ENCODE results near the gene PUM1. TPM values are rescaled to one million over a fixed set of nuclear protein-coding genes. Genes with fewer than 3 reads are reported as not detected.
A peak's percentile ranks its signal among the peaks of the same experiment; 100 is the strongest.

The PUM1 gene
- total RNA-seq, 2 donors from 2014 or later, result 70.4 to 97.9 TPM

- Histone ChIP-seq H3K4me1 (ENCODE audit: control insufficient read depth in 1 of 2, low read depth in 2 of 2) (no peaks in the 10 kb centered on the region), H3K9me3 (no peaks in the 10 kb centered on the region), H3K27ac (no peak overlapping the region), H3K27me3 (replicated peaks; ENCODE audit: insufficient read depth) (no peaks in the 10 kb centered on the region), H3K36me3 (no peaks in the 10 kb centered on the region), H3K4me3 (no peak overlapping the region)
- DNase-seq (ENCODE audit: low spot score), result no peak
- no peak for TF ChIP-seq CTCF (IDR thresholded peaks at IDR 0.05)
- peak; percentile 51 for ATAC-seq (ENCODE audit: insufficient number of reproducible peaks, low FRiP score, low read depth)
These were observed 146.3 kb downstream of the PUM1 start for GRCh38 chr1:30919025-30919881.

- Histone ChIP-seq H3K4me3 (no peak overlapping the region), H3K9me3 (no peaks in the 10 kb centered on the region), H3K27me3 (replicated peaks; ENCODE audit: insufficient read depth) (no peaks in the 10 kb centered on the region), H3K4me1 (ENCODE audit: control insufficient read depth in 1 of 2, low read depth in 2 of 2) (peaks cover 0 to under 1% of the 10 kb centered on the region in 2 donors), H3K27ac (no peak overlapping the region), H3K36me3 (no peaks in the 10 kb centered on the region)
- no peak for ATAC-seq (ENCODE audit: insufficient number of reproducible peaks, low FRiP score, low read depth)
- no peak for TF ChIP-seq CTCF (IDR thresholded peaks at IDR 0.05)
- no peak for DNase-seq (ENCODE audit: low spot score)
These were observed 149.2 kb downstream of the PUM1 start for GRCh38 chr1:30916296-30916695.

- no peaks in the 10 kb centered on the region for H3K27me3 ChIP-seq (replicated peaks; ENCODE audit: insufficient read depth)
- H3K36me3 ChIP-seq, result no peaks in the 10 kb centered on the region
- TF ChIP-seq CTCF (IDR thresholded peaks at IDR 0.05), result no peak
- no peak for ATAC-seq (ENCODE audit: insufficient number of reproducible peaks, low FRiP score, low read depth)
- H3K9me3 ChIP-seq, result no peaks in the 10 kb centered on the region
- peaks cover 0 to 5% of the 10 kb centered on the region in 2 donors for H3K4me1 ChIP-seq (ENCODE audit: control insufficient read depth in 1 of 2, low read depth in 2 of 2)
- H3K4me3 ChIP-seq, result no peak overlapping the region
- DNase-seq (ENCODE audit: low spot score), result no peak
- no peak overlapping the region for H3K27ac ChIP-seq
These were observed 149.9 kb downstream of the PUM1 start for GRCh38 chr1:30915491-30916230.

GRCh38 chr1:30914931-30915330, 150.6 kb downstream of the PUM1 start:
- no peak for TF ChIP-seq CTCF (IDR thresholded peaks at IDR 0.05)
- Histone ChIP-seq H3K27me3 (replicated peaks; ENCODE audit: insufficient read depth) (no peaks in the 10 kb centered on the region), H3K4me1 (ENCODE audit: control insufficient read depth in 1 of 2, low read depth in 2 of 2) (peaks cover 0 to 5% of the 10 kb centered on the region in 2 donors), H3K36me3 (no peaks in the 10 kb centered on the region), H3K27ac (no peak overlapping the region), H3K9me3 (no peaks in the 10 kb centered on the region), H3K4me3 (no peak overlapping the region)
- no peak for ATAC-seq (ENCODE audit: insufficient number of reproducible peaks, low FRiP score, low read depth)
- no peak for DNase-seq (ENCODE audit: low spot score)

- no peaks in the 10 kb centered on the region for H3K27me3 ChIP-seq (replicated peaks; ENCODE audit: insufficient read depth)
- H3K27ac ChIP-seq, result no peak overlapping the region
- H3K4me3 ChIP-seq, result no peak overlapping the region
- H3K36me3 ChIP-seq, result no peaks in the 10 kb centered on the region
- H3K4me1 ChIP-seq (ENCODE audit: control insufficient read depth in 1 of 2, low read depth in 2 of 2), result peaks cover 0 to 8% of the 10 kb centered on the region in 2 donors
- ATAC-seq (ENCODE audit: insufficient number of reproducible peaks, low FRiP score, low read depth) (no peak), DNase-seq (ENCODE audit: low spot score) (no peak)
- TF ChIP-seq CTCF (IDR thresholded peaks at IDR 0.05), result no peak
- H3K9me3 ChIP-seq, result no peaks in the 10 kb centered on the region
These were observed 151.0 kb downstream of the PUM1 start for GRCh38 chr1:30914587-30914922.
